ENCODE data around the gene SLC35A3.
"Not testable (repeated sequence)": the region's sequence is repeated elsewhere in the genome, so short reads cannot be mapped to it uniquely, and the experiment has no call there.

Gene SLC35A3

GRCh38 chr1:99969729-99970621 is at the start of gene SLC35A3:
Gene SLC35A3 (plus strand): TSS chr1:99969996. CDS start chr1:99993555, 23,559 bp downstream.
- peak; percentile 86 for DNase-seq

GRCh38 chr1:99934801-99935200 is 35.0 kb upstream of the SLC35A3 start:
- no peak for DNase-seq

DNA sequence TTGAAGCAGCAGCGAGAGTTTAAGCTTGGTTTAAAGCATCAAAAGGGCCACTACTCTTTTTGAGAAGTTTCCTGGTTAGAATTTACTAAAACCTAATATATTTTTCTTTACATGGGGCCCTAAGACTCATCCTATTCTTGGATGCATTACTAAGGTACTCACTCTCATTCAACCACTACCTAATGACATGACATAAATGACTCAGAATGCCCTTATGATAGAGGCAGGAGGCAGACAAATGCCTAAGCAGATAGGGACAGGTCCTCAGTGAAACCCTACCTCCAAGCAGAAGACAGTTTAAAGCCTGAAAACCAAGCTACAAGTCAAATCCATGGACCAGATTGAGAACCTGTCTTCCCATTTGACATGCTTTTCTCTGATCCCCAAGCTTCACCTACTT is 34.3 kb upstream of the SLC35A3 start:
- no peak for DNase-seq

DNA sequence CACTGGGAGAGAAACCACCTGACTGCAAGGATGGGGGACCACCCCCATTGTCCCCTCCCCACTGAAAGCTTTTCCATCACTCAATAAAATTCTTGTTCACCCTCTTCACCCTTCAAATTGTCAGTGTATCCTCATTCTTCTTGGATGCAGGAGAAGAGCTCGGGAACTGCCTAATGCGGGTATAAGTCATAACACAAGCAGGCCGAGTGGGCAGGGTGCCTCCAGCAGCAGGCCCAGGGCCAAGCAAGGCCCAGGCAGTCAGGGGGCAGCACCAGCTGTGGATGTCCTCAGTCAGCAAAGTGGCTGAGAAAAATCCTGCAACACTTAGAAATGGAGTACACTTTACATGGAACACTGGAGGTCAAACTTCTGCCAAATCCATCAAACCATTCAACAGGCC is 33.7 kb upstream of the SLC35A3 start:
- no peak for DNase-seq

DNA sequence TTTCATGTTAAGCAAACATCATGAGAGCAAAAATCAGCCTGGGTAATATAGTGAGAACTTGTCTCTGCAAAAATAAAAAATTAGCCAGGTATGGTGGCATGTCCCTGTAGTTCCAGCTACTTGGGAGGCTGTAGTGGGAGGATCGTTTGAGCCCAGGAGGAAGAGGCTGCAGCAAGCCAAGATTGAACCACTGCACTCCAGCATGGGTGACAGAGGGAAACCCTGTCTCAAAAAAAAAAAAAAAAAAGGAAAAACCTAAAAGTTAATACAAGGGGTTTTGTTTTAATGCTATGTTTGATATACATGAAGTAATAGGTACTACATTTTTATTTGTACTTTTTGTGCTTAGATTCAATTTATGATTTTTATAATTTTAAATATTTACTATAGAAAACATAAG is 27.1 kb upstream of the SLC35A3 start:
- DNase-seq, result no peak

DNA sequence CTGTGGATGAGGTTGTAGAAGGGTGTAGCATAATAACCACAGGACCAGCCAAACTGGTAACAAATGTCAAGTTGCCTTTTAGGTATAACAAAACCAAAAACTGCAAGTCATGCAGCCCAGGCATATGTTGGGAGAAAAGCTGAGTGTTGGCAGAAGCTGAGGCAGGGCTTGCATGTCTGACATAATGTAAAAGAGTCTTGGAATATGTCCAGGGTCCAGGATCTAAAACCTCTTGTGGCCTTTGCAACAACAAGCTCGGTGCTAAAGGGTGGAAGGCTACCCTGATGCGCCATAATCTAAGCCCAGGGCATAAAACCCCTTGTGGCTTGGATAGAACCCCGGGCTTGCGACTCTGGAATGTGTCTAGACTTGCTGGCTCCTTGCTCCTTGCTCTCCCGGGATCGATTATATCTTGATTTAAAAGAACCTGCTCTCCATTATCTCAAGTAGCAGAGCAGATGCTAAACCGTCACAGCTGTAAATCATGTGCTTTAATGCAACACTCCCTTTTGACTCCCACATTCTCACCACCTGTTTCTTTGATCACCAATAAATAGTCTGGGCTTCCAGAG is 26.5 kb upstream of the SLC35A3 start:
- peak; percentile 29 for DNase-seq

DNA sequence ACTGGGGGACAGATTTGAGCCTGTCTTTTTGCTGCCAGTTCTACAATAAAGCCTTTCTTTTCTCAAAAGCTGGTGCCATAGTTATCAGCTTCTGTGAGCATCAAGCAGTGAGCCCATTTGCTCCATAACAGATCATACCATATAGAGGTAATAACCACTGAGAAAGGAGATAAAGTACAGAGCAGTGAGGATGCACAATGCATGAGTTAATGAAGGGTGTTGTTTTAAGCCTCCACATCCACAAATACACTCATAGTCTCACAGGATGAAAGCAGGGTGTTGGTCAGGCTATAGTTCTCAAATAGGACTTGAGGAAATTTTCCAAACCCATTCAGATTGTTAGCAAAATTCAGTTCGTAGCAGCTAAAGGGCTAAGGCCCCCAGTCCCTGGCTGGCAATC is 25.6 kb upstream of the SLC35A3 start:
- DNase-seq, result no peak

GRCh38 chr1:99945174-99945573 is 24.6 kb upstream of the SLC35A3 start:
- no peak for DNase-seq

GRCh38 chr1:99950486-99950885 is 19.3 kb upstream of the SLC35A3 start:
- DNase-seq, result no peak

- no peak for DNase-seq
Observed at GRCh38 chr1:99952522-99952921, 17.3 kb upstream of the SLC35A3 start.

GRCh38 chr1:99955375-99955774 is 14.4 kb upstream of the SLC35A3 start:
- no peak for DNase-seq

DNA sequence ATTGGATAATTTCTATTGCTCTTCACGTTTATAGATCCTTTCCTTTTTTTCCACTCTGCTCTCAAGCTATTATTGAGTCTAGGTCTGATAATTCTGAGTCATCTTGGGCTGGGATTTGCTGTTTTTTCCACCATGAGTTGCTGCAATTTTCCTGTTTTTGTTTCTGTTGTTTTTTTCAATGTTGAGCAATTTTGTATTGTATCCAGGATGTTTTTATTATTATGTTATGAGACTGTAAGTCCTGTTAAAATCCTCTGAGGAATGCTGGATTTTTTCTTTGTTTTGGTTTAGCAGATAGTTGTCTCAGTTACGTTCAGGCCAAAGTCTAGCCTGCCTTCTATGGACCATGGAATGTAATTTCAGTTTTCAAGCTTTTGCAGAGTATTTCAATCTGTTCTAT is 13.0 kb upstream of the SLC35A3 start:
- DNase-seq, result no peak

DNA sequence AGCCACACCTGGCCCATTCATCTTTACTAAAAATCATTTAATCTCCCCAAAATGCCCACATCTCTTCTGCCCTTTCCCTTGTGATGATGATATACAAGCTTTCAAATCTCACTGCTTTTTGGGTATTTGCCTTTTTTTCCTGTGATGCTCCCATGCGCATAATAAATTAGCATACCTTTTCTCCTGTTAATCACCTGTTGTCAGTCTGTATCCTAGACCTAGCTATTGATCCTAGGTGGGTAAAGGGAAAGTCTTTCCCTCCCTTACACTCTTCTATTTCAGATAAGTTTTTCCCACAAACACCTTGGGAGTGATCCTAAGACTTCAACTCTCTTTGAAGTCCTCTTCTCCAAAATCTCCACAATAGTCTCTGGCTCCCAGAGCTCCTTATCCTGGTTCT is 12.0 kb upstream of the SLC35A3 start:
- no peak for DNase-seq

DNA sequence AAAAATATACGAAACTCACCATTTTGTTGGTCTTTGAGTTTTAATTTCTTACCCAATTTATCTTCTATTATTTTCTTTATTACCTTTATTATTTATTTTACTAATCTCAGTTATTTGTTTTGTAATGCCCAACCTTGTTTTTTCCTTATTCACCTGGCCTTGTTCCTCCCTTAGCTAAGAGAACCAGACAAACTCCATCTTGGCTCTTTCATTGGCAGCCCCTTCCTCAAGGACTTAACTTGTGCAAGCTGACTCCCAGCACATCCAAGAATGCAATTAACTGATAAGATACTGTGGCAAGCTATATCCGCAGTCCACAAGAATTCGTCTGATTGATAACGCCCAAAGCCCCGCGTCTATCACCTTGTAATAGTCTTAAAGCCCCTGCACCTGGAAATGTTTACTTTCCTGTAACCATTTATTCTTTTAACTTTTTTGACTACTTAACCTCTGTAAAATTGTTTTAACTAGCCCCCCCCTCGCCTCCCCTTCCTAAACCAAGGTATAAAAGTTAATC is 10.5 kb upstream of the SLC35A3 start:
- not testable (repeated sequence) for DNase-seq

DNA sequence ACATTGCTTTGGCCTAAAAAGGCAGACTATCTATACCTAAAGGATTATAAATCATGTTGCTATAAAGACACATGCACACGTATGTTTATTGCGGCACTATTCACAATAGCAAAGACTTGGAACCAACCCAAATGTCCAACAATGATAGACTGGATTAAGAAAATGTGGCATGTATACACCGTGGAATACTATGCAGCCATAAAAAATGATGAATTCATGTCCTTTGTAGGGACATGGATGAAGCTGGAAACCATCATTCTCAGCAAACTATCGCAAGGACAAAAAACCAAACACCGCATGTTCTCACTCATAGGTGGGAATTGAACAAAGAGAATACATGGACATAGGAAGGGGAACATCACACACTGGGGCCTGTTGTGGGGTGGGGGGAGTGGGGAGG is 9.5 kb upstream of the SLC35A3 start:
- not testable (repeated sequence) for DNase-seq

- no peak for DNase-seq
Observed at GRCh38 chr1:99963041-99963795, 6.6 kb upstream of the SLC35A3 start.

DNA sequence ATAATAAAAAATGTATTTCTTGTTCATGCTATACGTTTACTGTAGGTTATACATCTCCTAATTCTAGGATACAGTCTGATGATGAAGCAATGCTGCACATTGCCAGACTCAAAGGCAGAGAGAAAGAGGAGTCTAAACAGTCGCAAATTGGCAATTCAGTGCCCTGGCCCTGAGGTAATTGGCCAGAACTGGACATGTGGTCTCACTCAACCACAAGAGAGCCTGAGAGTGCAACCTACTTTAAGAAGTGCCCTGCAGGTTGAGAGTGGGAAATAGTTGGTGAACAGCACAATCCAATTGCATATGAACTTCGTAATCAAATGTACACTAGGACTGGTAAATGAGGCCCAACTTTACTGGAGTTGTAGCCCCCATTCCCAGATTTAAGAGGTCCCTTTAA is 5.0 kb upstream of the SLC35A3 start:
- DNase-seq, result no peak

DNA sequence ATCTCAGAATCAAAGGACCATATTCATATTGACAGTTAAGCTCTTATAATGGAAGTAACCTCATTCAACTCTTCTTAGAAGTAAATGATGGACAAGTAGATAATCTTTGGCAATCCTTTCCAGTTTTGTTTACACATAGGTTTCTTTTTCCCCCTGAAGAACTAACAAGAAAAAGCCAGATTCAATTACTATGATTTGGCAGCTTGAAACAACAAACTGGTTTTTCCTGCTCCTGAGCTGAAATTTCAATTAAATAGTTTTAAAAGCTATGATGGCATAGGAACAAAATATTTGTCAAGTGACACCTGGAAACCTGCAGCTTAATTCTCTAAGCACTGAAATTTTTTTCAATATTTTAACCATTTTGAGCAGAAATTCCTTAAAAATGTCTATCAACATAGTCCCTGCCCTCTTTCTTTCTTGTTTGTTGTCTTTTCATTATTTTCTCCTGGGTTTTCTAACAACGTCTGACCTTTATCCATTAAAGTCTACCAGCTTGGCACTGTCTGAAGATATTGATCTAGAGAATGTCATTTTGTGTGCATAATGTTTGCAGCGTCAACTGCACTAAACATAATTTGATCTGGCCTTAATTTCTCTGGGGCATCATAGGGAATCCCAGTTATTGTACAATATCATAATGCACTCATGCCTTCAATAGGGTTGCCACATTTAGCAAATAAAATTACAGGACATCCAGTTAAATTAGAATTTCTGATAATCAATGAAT is 4.0 kb upstream of the SLC35A3 start:
- no peak for DNase-seq

DNA sequence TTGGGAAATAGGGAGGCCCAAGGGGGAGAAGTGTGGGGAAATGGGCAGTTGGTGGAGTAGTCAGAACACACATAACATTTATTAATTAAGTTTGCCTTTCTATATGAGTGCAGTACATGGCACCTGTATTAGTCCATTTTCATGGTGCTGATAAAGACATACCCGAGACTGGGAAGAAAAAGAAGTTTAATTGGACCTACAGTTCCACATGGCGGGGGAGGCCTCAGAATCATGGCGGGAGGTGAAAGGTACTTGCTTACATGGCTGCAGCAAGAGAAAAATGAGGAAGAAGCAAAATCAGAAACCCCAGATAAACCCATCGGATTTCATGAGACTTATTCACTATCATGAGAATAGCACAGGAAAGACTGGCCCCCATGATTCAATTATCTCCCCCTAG is 1.6 kb upstream of the SLC35A3 start:
- DNase-seq, result no peak

GRCh38 chr1:99969260-99969728 is 502 bp upstream of the SLC35A3 start:
- DNase-seq, result no peak

- DNase-seq, result no peak
Observed at GRCh38 chr1:99970713-99971255, 988 bp downstream of the SLC35A3 start.

DNA sequence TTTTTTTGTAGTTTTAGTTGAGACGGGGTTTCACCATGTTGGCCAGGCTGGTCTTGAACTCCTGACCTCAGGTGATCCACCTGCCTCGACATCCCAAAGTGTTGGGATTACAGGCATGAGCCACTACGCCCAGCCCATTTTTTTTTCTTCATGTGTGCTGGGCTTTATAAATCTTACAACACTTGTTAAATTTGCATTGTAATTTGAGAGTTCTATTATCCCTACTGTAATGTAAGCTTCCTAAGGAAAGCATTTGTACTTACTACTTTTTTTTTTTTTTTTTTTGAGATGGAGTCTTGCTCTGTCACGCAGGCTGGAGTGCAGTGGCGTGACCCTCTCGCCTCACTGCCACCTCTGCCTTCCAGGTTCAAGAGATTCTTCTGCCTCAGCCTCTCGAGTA is 2.3 kb downstream of the SLC35A3 start:
- DNase-seq, result not testable (repeated sequence)
